Measurements from ENCODE around the gene PPP2R5C. TPM values are rescaled to one million over a fixed set of nuclear protein-coding genes. Genes with fewer than 3 reads are reported as not detected.

Gene PPP2R5C
- total RNA-seq, 1 experiment from 2014 or later, result 89.9 TPM

DNA sequence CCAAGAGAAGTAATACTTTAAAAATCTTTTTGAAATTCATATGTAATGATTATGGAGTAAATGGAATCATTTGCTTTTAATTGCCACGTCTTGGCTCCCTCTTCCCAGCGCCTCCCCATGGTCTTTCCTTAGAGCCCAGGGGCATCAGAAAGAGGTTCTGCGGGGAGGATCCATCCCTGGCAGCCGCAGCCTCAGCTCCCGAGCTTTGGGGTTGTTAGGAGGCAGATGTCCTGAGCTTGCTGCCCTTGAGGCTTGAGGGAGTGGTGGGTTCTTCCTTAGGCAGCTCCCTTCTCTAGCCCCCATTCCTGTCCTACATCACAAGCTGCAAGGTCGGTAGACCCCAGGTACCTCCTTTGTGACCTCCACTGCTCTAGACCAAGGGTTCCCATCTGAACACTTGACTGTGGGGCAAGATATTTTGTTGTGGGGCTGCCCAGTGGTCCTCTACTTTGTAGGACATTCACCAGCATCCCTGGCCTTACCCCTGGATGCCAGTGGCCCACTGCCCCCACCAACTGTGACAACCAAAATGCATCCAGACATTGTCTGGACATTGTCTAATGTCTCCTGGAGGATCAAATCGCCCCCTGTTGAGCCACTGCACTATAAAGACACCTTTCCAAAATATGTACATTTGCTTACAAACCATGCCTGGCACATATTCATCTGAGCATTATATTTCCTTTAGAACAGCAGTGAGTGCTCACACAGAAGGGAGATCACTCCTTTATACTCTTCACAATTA, 6.3 kb downstream of the PPP2R5C start:
- CTCF ChIA-PET, result interaction anchor here (0.5 to 1.1 kb wide), 3 partner anchors 60 to 323 kb away, joined by 3 read pairs; no protein-coding TSS in a partner anchor
- peaks cover 28% of the 10 kb centered on the region for H3K27me3 Mint-ChIP-seq (ENCODE audit: low read depth)
- POLR2A ChIA-PET, result no interaction called here

DNA sequence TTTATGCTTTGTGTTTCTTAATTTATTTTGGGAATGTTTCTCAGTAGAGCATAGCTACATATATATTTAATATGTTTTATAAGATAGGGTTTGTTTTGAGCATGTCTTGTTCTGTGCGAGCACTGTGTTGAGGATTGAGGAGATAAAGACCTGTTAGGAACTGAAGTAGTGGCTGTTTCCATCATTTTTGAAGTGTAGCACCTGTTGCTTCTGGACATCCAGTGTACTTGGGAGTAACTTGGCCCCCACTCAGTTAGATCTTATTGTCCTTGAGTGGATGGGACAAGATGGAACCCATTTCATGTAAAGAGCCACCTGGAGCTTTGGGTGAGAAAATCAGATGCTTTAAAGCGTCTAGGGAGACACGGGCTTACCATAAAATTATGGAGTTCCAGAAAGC, 8.7 kb downstream of the PPP2R5C start:
- H3K36me3 Mint-ChIP-seq, result no peaks in the 10 kb centered on the region
- CTCF ChIA-PET, result interaction anchor here (0.8 to 2.8 kb wide), 19 partner anchors 9 to 326 kb away, joined by 3 to 38 read pairs (median 7); no protein-coding TSS in a partner anchor
- POLR2A ChIA-PET, result interaction anchor here (1.3 to 1.4 kb wide), 2 partner anchors 8 to 9 kb away, joined by 3 to 5 read pairs; partner anchors contain the start of gene PPP2R5C
- peaks cover 5% of the 10 kb centered on the region for H3K27me3 Mint-ChIP-seq (ENCODE audit: low read depth)
- H3K4me1 Mint-ChIP-seq, result no peaks in the 10 kb centered on the region
- H3K9me3 Mint-ChIP-seq, result no peaks in the 10 kb centered on the region
- DNase-seq (ENCODE audit: low spot score) (no peak), ATAC-seq (no peak)
- H3K27ac Mint-ChIP-seq, result no peak overlapping the region
- TF ChIP-seq, protein P1, sequence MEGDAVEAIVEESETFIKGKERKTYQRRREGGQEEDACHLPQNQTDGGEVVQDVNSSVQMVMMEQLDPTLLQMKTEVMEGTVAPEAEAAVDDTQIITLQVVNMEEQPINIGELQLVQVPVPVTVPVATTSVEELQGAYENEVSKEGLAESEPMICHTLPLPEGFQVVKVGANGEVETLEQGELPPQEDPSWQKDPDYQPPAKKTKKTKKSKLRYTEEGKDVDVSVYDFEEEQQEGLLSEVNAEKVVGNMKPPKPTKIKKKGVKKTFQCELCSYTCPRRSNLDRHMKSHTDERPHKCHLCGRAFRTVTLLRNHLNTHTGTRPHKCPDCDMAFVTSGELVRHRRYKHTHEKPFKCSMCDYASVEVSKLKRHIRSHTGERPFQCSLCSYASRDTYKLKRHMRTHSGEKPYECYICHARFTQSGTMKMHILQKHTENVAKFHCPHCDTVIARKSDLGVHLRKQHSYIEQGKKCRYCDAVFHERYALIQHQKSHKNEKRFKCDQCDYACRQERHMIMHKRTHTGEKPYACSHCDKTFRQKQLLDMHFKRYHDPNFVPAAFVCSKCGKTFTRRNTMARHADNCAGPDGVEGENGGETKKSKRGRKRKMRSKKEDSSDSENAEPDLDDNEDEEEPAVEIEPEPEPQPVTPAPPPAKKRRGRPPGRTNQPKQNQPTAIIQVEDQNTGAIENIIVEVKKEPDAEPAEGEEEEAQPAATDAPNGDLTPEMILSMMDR (IDR thresholded peaks at IDR 0.05), result peak; percentile 1; the same call in 1 of the 2 replicates
- TF ChIP-seq RORB (CRISPR knock-in tag; IDR thresholded peaks at IDR 0.05), result no peak
- H3K4me3 Mint-ChIP-seq, result no peak overlapping the region

More for the DNA sequence above, 6.3 kb downstream of the PPP2R5C start:
- Mint-ChIP-seq H3K4me3 (no peak overlapping the region), H3K27ac (no peak overlapping the region), H3K9me3 (no peaks in the 10 kb centered on the region), H3K4me1 (no peaks in the 10 kb centered on the region; the same call in 1 of the 2 replicates), H3K36me3 (no peaks in the 10 kb centered on the region)
- DNase-seq (ENCODE audit: low spot score) (no peak), ATAC-seq (no peak)
- TF ChIP-seq ZNF138 (CRISPR knock-in tag; conservative IDR thresholded peaks at IDR 0.05), result no peak

DNA sequence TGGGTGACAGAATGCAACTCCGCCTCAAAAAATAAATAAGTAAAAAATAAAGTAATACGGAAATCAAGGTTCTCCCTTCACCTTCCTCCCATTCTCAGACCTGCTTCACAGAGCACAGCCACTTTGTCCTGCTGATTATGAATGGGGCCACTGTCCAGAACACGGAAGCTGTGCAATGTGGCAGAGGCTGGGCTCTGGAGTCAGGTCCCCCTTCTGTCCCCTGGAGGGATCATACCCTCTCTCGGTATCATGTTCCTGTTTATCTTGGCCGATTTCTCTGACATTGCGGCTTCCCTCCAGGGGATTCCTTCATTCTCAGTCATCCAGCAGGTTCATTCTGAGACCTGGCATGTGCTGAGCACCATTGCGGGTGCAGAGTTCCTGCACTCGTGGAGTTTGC, 11.3 kb downstream of the PPP2R5C start:
- Mint-ChIP-seq H3K27me3 (ENCODE audit: low read depth) (peaks cover 6% of the 10 kb centered on the region), H3K4me1 (no peaks in the 10 kb centered on the region), H3K4me3 (no peak overlapping the region), H3K36me3 (no peaks in the 10 kb centered on the region), H3K9me3 (no peaks in the 10 kb centered on the region), H3K27ac (no peak overlapping the region)
- POLR2A ChIA-PET, result no interaction called here
- CTCF ChIA-PET, result interaction anchor here (0.8 to 2.8 kb wide), 2 partner anchors 36 to 66 kb away, joined by 3 to 38 read pairs; no protein-coding TSS in a partner anchor
- ATAC-seq (no peak), DNase-seq (ENCODE audit: low spot score) (no peak)
- TF ChIP-seq TP53 (CRISPR knock-in tag; IDR thresholded peaks at IDR 0.05) (no peak), E2F5 (CRISPR knock-in tag; IDR thresholded peaks at IDR 0.05) (no peak), NFE2L1 (CRISPR knock-in tag; IDR thresholded peaks at IDR 0.05) (no peak), CREM (CRISPR knock-in tag; IDR thresholded peaks at IDR 0.05) (no peak), JUN (CRISPR knock-in tag; IDR thresholded peaks at IDR 0.05) (no peak), KAT7 (CRISPR knock-in tag; IDR thresholded peaks at IDR 0.05; ENCODE audit: borderline replicate concordance) (no peak), SOX15 (CRISPR knock-in tag; IDR thresholded peaks at IDR 0.05) (no peak), FOXJ3 (CRISPR knock-in tag; IDR thresholded peaks at IDR 0.05; ENCODE audit: borderline replicate concordance) (no peak), ETV6 (CRISPR knock-in tag; IDR thresholded peaks at IDR 0.05) (no peak), ZBTB21 (CRISPR knock-in tag; IDR thresholded peaks at IDR 0.05; ENCODE audit: borderline replicate concordance) (no peak), ATF1 (CRISPR knock-in tag; IDR thresholded peaks at IDR 0.05) (no peak), RELA (CRISPR knock-in tag; IDR thresholded peaks at IDR 0.05; ENCODE audit: borderline replicate concordance) (no peak), USF2 (CRISPR knock-in tag; IDR thresholded peaks at IDR 0.05) (no peak), ZNF232 (CRISPR knock-in tag; IDR thresholded peaks at IDR 0.05) (no peak)
- TF ChIP-seq, protein P2, sequence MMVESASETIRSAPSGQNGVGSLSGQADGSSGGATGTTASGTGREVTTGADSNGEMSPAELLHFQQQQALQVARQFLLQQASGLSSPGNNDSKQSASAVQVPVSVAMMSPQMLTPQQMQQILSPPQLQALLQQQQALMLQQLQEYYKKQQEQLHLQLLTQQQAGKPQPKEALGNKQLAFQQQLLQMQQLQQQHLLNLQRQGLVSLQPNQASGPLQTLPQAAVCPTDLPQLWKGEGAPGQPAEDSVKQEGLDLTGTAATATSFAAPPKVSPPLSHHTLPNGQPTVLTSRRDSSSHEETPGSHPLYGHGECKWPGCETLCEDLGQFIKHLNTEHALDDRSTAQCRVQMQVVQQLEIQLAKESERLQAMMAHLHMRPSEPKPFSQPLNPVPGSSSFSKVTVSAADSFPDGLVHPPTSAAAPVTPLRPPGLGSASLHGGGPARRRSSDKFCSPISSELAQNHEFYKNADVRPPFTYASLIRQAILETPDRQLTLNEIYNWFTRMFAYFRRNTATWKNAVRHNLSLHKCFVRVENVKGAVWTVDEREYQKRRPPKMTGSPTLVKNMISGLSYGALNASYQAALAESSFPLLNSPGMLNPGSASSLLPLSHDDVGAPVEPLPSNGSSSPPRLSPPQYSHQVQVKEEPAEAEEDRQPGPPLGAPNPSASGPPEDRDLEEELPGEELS (CRISPR knock-in tag; IDR thresholded peaks at IDR 0.05), result no peak
- TF ChIP-seq, protein P3, sequence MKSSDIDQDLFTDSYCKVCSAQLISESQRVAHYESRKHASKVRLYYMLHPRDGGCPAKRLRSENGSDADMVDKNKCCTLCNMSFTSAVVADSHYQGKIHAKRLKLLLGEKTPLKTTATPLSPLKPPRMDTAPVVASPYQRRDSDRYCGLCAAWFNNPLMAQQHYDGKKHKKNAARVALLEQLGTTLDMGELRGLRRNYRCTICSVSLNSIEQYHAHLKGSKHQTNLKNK (CRISPR knock-in tag; IDR thresholded peaks at IDR 0.05), result no peak

Data from WTC11 (cell line).